ENCODE data around the gene SLC25A47.
A peak's percentile ranks its signal among the peaks of the same experiment; 100 is the strongest.

The SLC25A47 gene

GRCh38 chr14:100302616-100303015, 20.5 kb upstream of the SLC25A47 start:
- Histone ChIP-seq H2AFZ (ENCODE audit: low read length) (no peak overlapping the region), H3K36me3 (replicated peaks; ENCODE audit: insufficient read depth, low read length) (no peaks in the 10 kb centered on the region), H3K4me1 (ENCODE audit: low read length) (no peaks in the 10 kb centered on the region), H3K9me3 (replicated peaks; ENCODE audit: insufficient read depth, low read length) (no peaks in the 10 kb centered on the region), H3K4me3 (ENCODE audit: low read length) (no peak overlapping the region), H3K9ac (ENCODE audit: low read length) (no peak overlapping the region), H3K79me2 (ENCODE audit: low read length) (no peaks in the 10 kb centered on the region), H3K9me2 (replicated peaks; ENCODE audit: insufficient read depth, low read length) (no peaks in the 10 kb centered on the region), H4K20me1 (ENCODE audit: insufficient read depth, low read length) (no peaks in the 10 kb centered on the region), H3K27ac (ENCODE audit: low read length) (no peak overlapping the region), H3K27me3 (replicated peaks; ENCODE audit: insufficient read depth, low read length) (peaks cover 7% of the 10 kb centered on the region; the same call in 1 of the 2 replicates), H3K4me2 (ENCODE audit: low read depth, low read length) (no peak overlapping the region), H3F3A (ENCODE audit: insufficient read depth, low read length) (no peaks in the 10 kb centered on the region)
- TF ChIP-seq CTCF (IDR thresholded peaks at IDR 0.05; ENCODE audit: low read length) (no peak), EZH2 (optimal IDR thresholded peaks at IDR 0.05; ENCODE audit: low read depth, low read length) (no peak), EZH2phosphoT487 (IDR thresholded peaks at IDR 0.05; ENCODE audit: low read length) (no peak)
- DNase-seq = no peak

GRCh38 chr14:100303179-100303578, 20.0 kb upstream of the SLC25A47 start:
- Histone ChIP-seq H3K27ac (ENCODE audit: low read length) (no peak overlapping the region), H3K9me2 (replicated peaks; ENCODE audit: insufficient read depth, low read length) (no peaks in the 10 kb centered on the region), H3K4me3 (ENCODE audit: low read length) (no peak overlapping the region), H3K4me1 (ENCODE audit: low read length) (no peaks in the 10 kb centered on the region), H3K79me2 (ENCODE audit: low read length) (no peaks in the 10 kb centered on the region), H3K9ac (ENCODE audit: low read length) (no peak overlapping the region), H3K36me3 (replicated peaks; ENCODE audit: insufficient read depth, low read length) (no peaks in the 10 kb centered on the region), H3K4me2 (ENCODE audit: low read depth, low read length) (no peak overlapping the region), H2AFZ (ENCODE audit: low read length) (no peak overlapping the region), H4K20me1 (ENCODE audit: insufficient read depth, low read length) (no peaks in the 10 kb centered on the region), H3K9me3 (replicated peaks; ENCODE audit: insufficient read depth, low read length) (no peaks in the 10 kb centered on the region), H3K27me3 (replicated peaks; ENCODE audit: insufficient read depth, low read length) (peaks cover 7% of the 10 kb centered on the region; the same call in 1 of the 2 replicates), H3F3A (ENCODE audit: insufficient read depth, low read length) (no peaks in the 10 kb centered on the region)
- no peak for DNase-seq
- no peak for TF ChIP-seq EZH2 (optimal IDR thresholded peaks at IDR 0.05; ENCODE audit: low read depth, low read length)
- no peak for TF ChIP-seq EZH2phosphoT487 (IDR thresholded peaks at IDR 0.05; ENCODE audit: low read length)
- TF ChIP-seq CTCF (IDR thresholded peaks at IDR 0.05; ENCODE audit: low read length) = peak; percentile 41

DNA sequence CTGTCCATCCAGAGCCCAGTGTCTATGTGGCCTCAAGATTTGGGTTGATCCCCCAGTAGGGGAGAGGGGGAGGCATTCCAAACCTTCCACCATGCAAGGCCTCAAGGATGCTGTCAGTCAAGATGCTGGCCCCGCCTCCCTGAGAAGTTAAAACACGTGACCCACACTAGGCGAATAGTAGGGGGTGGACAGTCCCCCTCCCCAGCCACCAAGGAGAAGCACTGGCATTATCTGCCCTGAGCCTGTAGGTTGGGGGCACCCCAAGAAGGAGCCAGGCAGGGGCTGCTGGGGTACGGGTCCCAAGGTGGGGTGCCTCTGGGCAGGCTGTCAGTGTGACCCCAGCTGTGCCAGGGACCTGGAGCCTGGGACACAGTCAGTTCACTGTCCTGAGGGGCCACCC, 19.2 kb upstream of the SLC25A47 start:
- no peak for TF ChIP-seq CTCF (IDR thresholded peaks at IDR 0.05; ENCODE audit: low read length)
- TF ChIP-seq EZH2phosphoT487 (IDR thresholded peaks at IDR 0.05; ENCODE audit: low read length) = no peak
- TF ChIP-seq EZH2 (optimal IDR thresholded peaks at IDR 0.05; ENCODE audit: low read depth, low read length) = no peak
- H3K4me3 ChIP-seq (ENCODE audit: low read length) = no peak overlapping the region
- H3K9me3 ChIP-seq (replicated peaks; ENCODE audit: insufficient read depth, low read length) = no peaks in the 10 kb centered on the region
- H3K4me1 ChIP-seq (ENCODE audit: low read length) = no peaks in the 10 kb centered on the region
- H3F3A ChIP-seq (ENCODE audit: insufficient read depth, low read length) = no peaks in the 10 kb centered on the region
- H3K9ac ChIP-seq (ENCODE audit: low read length) = no peak overlapping the region
- no peak for DNase-seq
- no peak overlapping the region for H3K4me2 ChIP-seq (ENCODE audit: low read depth, low read length)
- H2AFZ ChIP-seq (ENCODE audit: low read length) = no peak overlapping the region
- H3K79me2 ChIP-seq (ENCODE audit: low read length) = no peaks in the 10 kb centered on the region
- H3K27me3 ChIP-seq (replicated peaks; ENCODE audit: insufficient read depth, low read length) = peaks cover 7% of the 10 kb centered on the region; the same call in 1 of the 2 replicates
- no peaks in the 10 kb centered on the region for H3K36me3 ChIP-seq (replicated peaks; ENCODE audit: insufficient read depth, low read length)
- H3K9me2 ChIP-seq (replicated peaks; ENCODE audit: insufficient read depth, low read length) = no peaks in the 10 kb centered on the region
- no peak overlapping the region for H3K27ac ChIP-seq (ENCODE audit: low read length)
- H4K20me1 ChIP-seq (ENCODE audit: insufficient read depth, low read length) = no peaks in the 10 kb centered on the region

All from MM.1S (cell line).